HG02884 (cell line): ENCODE data around the gene ZBTB16.

Source experiments
- ATAC-seq: cut with Tn5 transposase; IDR thresholded peaks from one replicate; pipeline ENCODE4 v1.9.1; 2021; ENCODE audit warnings: mild to moderate bottlenecking, moderate library complexity; ENCODE audit not compliant: unreplicated experiment

ZBTB16 gene

GRCh38 chr11:114200351-114201133 is 141.0 kb downstream of the ZBTB16 start:
- no peak for ATAC-seq

DNA sequence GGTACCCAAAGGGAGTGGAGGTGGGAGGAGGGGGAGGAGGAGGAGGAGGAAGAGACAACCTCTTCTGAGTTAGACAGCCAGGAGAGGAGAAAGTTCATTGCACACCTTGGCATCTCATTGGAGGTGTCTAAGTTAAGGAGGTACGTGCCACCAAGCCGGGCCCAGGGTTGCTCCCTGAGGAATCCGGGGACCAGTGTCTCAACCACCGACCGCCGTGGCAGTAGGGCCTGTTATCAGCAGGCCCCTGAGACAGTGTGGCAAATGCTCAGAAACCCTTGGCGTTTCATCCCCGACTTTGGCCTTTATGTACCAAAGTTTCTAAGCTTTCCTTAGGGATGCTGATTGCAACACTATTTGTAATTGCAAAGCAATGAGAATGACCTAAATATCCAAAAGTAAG is 141.7 kb downstream of the ZBTB16 start:
- no peak for ATAC-seq

- no peak for ATAC-seq
These were observed 142.6 kb downstream of the ZBTB16 start for GRCh38 chr11:114202011-114202609.

DNA sequence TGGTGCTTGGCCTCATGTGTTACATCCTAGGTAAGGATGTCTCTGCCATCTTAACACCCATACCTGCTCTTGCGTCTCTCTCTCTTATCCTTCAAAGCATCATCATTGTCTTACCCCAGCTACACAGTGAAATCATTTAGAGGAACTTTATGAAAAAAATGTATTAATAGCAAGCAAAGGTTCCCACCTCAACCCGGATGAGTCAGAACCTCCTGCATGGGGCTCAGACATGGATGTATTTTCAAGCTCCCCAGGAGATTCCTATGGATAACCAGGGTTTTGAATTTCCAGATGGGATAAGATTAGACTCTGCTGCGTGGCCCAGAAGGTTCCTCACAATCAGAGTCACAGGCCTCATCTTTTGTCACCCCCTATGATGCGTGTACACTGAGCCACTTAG is 147.6 kb downstream of the ZBTB16 start:
- no peak for ATAC-seq

- no peak for ATAC-seq
These were observed 148.9 kb downstream of the ZBTB16 start for GRCh38 chr11:114208377-114208776.

GRCh38 chr11:114209343-114209742 is 149.8 kb downstream of the ZBTB16 start:
- no peak for ATAC-seq

DNA sequence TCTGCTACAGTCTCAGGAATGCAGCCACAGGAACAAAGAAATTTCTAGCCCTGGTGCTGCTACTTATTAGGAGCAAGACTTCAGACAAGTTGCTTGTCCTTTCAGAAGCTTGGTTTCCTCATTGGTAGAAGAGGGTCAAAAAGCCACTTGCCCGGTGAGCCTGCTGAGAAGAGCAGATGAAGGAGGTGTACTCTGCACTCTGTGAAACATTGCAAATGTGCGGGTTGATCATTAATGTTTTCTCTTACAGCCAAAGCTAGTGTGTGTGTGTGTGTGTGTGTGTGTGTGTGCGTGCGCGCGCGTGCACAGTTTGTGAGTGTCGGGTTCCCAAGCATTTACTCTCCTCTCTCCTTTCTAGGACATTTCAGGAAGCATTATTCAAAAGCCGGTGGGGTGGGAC is 150.4 kb downstream of the ZBTB16 start:
- no peak for ATAC-seq

DNA sequence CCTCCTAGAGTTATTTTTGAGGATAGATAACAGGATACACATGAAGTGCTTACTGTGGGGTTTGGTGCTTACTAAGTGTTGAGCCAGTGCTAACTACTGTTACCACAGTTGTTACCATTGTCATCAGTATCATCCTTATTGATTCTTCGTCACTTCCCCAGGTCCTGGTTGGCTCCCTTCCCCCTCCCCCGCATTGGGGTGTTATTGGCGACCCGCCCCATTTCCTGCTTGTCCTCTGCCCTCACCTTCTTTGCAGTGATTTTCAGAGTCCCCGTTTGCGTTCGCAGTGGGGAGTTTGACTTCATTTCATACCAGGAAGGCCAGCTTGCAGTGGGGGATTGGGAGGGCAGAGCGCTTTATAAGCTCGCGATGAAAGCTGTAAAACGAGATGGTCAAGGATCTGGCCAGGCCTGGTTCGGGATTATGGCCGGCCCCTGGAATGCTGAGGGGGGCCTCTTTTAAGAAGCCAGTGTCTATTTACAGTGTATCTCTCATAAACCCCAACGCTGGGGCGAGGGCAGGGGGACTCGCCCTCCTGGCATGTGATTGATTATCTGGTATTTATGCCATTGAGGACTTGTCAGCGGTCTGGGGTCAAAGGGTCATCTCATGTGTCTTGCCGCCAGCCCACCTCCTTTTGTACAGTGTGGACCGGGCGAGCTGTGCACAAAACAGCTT is 152.1 kb downstream of the ZBTB16 start:
- ATAC-seq: no peak

DNA sequence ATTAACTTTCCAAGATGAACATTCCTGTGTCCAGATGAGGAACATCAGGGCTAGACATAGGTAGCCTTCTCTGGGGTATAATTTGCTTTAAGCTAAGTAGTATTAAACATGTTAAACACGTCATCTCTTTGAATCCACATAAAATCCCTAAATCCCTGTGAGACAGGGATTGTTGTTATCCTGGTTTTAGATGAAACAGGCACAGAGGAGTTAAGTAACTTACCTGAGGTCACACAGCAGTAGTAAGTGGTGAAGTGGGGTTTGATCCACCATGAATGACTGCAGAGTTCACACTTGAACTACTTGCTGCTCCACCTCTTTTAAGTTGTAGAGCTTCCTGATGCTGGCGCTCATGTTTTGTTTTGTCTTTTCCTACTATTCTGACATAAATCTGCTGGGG is 154.1 kb downstream of the ZBTB16 start:
- ATAC-seq: no peak

- ATAC-seq: no peak
These were observed 155.9 kb downstream of the ZBTB16 start for GRCh38 chr11:114215428-114215827.

DNA sequence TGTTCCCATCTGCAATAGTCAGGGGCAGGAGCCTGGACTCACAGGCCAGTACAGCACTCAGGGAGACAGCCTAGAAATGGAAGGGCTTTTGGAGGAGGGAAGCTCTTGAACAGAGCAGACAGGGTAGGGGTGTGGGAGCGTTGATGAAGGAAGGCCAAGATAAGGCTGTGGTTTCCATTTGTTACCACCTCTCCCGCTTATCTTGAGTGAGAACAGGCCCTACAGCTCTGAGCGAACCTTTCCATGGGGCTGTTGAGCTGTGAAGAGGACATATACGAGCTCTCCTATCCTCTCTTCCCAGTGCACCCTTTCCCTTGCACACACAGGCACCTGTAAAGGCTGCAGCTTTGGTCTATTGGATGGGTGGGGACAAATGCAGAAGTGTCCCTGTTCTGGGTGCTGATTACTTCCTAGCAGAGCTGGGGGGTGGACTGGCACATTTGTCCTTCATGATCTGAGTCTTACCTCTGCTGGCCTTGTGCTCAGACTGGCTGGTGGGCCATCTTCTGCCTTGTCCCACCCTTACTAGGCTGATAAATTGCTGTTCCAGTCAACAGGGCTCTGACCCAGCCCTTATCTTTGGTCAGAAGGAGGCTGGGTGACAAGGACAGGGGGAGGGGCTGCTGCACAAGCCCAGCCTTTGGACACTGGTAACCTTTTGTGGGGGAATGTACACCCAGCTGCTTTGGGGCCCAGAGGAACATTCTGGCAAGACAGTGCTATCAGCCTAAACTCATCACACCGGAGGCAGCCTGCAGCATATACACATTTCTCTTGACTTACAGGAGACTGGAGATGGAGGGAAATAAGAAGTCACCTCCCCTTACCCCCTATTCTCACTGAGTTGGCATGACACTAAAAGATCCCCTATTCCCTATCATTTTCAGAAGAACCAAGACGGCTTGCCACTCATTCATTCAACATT is 156.6 kb downstream of the ZBTB16 start:
- ATAC-seq: no peak

- ATAC-seq: no peak
These were observed 157.3 kb downstream of the ZBTB16 start for GRCh38 chr11:114216796-114217180.

GRCh38 chr11:114218508-114218907 is 159.0 kb downstream of the ZBTB16 start:
- no peak for ATAC-seq

- no peak for ATAC-seq
These were observed 160.2 kb downstream of the ZBTB16 start for GRCh38 chr11:114219559-114220349.

- no peak for ATAC-seq
These were observed 161.5 kb downstream of the ZBTB16 start for GRCh38 chr11:114221037-114221436.

DNA sequence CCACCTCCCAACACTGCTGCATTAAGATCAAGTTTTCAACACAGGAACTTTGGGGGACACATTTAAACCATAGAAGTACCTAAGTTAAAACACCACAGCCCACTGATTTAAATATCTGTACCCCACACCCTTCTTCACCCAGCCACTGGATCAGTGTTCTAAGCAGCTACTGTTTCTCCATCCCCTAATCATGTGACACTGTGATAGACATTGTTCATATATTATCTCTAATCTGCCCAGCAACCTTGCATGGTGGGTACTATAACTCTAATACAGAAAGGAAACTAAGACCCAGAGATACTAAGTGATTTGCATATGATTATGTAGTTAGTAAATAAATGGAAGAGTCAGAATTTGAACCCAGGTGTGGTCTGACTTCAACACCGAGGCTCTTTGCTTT is 166.2 kb downstream of the ZBTB16 start:
- ATAC-seq: no peak

DNA sequence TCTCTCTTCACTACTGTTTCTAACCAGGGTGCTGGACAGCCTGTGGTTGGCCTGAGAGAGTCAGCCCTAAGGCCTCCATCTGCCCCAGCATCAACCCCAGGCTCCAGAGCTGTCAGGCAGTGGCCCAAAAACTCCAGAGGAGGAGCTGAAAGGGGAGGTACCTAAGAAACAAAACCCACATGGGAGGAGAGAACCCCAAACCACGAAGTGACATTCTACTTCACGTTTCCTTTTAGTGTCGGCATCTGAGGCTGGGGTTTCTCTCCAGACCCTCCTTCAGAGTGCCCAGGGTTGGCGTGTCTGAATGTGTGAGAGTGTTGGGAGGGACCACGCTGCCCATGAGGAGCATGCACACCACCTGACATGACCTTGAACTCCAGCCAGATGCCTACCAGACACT is 166.8 kb downstream of the ZBTB16 start:
- no peak for ATAC-seq

DNA sequence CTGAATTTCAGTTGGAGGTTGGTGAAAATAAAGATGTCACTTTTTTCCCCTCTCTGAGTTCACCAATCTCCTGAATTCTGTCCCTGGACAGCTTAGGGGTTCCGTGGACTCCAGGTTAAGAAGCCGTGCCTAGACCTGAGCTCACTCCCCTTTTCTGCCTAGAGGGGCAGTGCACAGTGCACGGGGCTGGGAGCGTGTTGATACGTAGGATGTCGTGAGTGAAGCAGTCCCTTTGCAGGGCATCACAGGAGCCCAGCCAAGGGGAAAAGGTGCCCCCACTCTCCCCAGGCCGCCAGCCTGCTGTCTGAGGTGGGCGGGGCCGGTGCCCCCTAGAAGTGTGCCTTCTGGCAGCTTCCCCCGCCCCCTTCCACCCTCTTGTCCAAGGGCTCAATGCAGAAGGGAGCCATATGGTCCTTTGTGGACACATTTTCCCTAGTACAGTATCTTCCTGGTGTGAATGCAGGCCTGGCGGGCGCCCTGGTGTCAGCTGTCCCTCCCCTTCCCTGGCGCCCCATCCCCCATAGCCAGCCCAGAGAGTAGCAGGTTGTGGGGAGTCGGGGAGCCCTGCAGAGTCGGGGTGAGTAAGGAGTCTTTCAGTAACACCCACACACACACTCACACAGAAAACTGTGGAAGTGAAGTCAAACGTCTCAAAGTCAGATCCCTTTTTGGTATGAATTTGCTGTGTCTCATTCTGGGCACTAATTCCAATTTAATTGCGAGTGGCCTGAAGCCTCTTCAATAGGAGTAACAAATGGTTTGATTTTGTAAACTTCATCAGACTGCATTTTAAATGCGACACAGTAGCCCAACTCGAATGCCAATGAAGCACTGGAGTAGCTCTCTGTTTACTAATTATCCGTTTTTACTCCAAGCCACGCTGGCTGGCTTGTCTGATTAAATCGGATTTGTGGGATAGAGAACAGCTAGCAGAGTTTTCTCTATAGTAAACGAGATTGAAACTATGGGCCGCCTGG is 169.2 kb downstream of the ZBTB16 start:
- no peak for ATAC-seq

DNA sequence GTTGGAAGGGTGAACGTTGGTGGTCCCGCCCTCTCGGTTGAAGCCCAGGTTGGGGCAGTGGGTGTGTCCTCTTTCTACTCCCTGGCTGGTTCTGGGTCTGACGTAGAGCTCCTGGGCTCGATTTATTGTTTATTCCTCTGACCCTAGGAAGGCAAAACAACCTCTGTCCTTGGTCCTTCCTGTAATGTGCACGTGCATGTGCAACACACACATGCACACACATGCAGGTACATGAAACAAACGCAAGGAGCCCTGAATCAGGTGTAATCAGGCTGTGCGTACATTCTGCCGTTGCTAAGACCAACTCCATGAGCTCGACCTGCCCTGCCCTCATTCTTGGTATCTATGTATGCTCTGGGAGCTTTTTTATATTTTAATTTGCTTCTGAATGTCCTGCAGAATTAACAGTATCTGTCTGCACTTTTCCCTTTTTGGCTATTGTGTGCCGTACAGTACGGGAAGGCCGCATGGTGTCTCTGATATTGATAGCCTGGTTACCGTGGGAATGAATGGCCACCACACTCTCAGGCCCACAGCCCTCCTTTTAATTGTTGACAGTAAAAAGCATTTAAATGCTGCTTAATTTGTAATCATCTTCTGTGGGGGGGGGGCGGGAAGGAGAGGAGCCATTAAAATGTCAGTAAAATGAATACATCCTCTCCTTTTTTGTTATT is 170.7 kb downstream of the ZBTB16 start:
- no peak for ATAC-seq
